HEK293 (cell line): Measurements from ENCODE around the gene SPATA21.
A peak's percentile ranks its signal among the peaks of the same experiment; 100 is the strongest.
"Not testable (repeated sequence)": the region's sequence is repeated elsewhere in the genome, so short reads cannot be mapped to it uniquely, and the experiment has no call there.

ENCODE experiments used
- CTCF ChIA-PET: fragments of 350-600 bp; formaldehyde crosslinking; extraction: SDS; loops from one replicate; lab custom pipeline; 2021; ENCODE audit warnings: antibody characterized with exemption; lab: Yijun Ruan, JAX
- POLR2A ChIA-PET: fragments of 300-600 bp; formaldehyde crosslinking; extraction: SDS; loops from one replicate; lab custom pipeline; 2020; ENCODE audit warnings: antibody characterized with exemption, inconsistent platforms; lab: Yijun Ruan, JAX
- H3K27ac ChIP-seq: fragments of 200-500 bp; sonication (Bioruptor generic); 2 replicates; pipeline ENCODE4 v1.5.1; 2014; ENCODE audit warnings: low read depth, low read length, control low read depth, inconsistent platforms; ENCODE audit errors: extremely low read depth
- H3K36me3 ChIP-seq, 2 experiments: fragments of 200-500 bp in 1 of 2; sonication (Bioruptor generic) in 1 of 2; 1 replicate in 1 of 2; 2 replicates in 1 of 2; pipeline ENCODE4 v1.5.1; 2014 to 2017; ENCODE audit warnings: inconsistent platforms in 2 of 2, low read length in 2 of 2; ENCODE audit not compliant: control insufficient read depth in 2 of 2, insufficient read depth in 1 of 2
- H3K4me1 ChIP-seq: fragments of 200-500 bp; sonication (Bioruptor generic); 2 replicates; pipeline ENCODE4 v1.5.1; 2014; ENCODE audit warnings: mild to moderate bottlenecking, low read length, inconsistent platforms; ENCODE audit not compliant: control insufficient read depth, insufficient read depth
- H3K4me3 ChIP-seq: 2 replicates; pipeline ENCODE4 v1.5.1; 2011; ENCODE audit warnings: low read depth, mild to moderate bottlenecking, control low read depth, low read length, moderate library complexity
- H3K9me3 ChIP-seq: fragments of 200-500 bp; sonication (Bioruptor generic); 2 replicates; pipeline ENCODE4 v1.5.1; 2014; ENCODE audit warnings: low read depth, low read length, inconsistent platforms; ENCODE audit not compliant: control insufficient read depth, insufficient read depth
- BCL11A ChIP-seq: fragments of 450-650 bp; formaldehyde crosslinking; IDR thresholded peaks from 2 replicates; pipeline ENCODE4 v1.5.1; 2016; ENCODE audit warnings: low read depth, missing biosample characterization, missing genetic modification characterization
- BCL11B ChIP-seq: fragments of 450-650 bp; formaldehyde crosslinking; IDR thresholded peaks from 2 replicates; pipeline ENCODE4 v1.5.1; 2016; ENCODE audit warnings: low read depth, missing biosample characterization, missing genetic modification characterization
- TCF7L2 ChIP-seq: IDR thresholded peaks from 2 replicates; pipeline ENCODE4 v1.6.1; 2011; ENCODE audit warnings: low read depth, mild to moderate bottlenecking, inconsistent platforms, low read length, moderate library complexity, borderline replicate concordance
- ZNF114 ChIP-seq: fragments of 450-650 bp; formaldehyde crosslinking; IDR thresholded peaks from 2 replicates; pipeline ENCODE4 v1.5.0; 2017; ENCODE audit warnings: missing biosample characterization, missing genetic modification characterization
- ZNF184 ChIP-seq: fragments of 450-650 bp; IDR thresholded peaks from 2 replicates; pipeline ENCODE4 v1.5.1; 2018; ENCODE audit warnings: missing biosample characterization, mild to moderate bottlenecking, missing genetic modification characterization
- ZNF239 ChIP-seq: fragments of 450-650 bp; formaldehyde crosslinking; IDR thresholded peaks from 2 replicates; pipeline ENCODE4 v1.5.1; 2016; ENCODE audit warnings: missing biosample characterization, missing genetic modification characterization
- ZNF274 ChIP-seq, 2 experiments: fragments of 200-500 bp in 1 of 2; fragments of 450-650 bp in 1 of 2; sonication (Bioruptor generic) in 1 of 2; formaldehyde crosslinking in 1 of 2; IDR thresholded peaks; 2 replicates each; pipeline versions ENCODE4 v1.5.1 to v1.6.1; 2014 to 2016; ENCODE audit warnings: borderline replicate concordance in 1 of 2, inconsistent platforms in 1 of 2, low read length in 1 of 2, missing biosample characterization in 1 of 2, missing genetic modification characterization in 1 of 2
- ZNF311 ChIP-seq: fragments of 450-650 bp; formaldehyde crosslinking; IDR thresholded peaks from 2 replicates; pipeline ENCODE4 v1.5.1; 2017; ENCODE audit warnings: missing biosample characterization, missing genetic modification characterization, borderline replicate concordance
- ZNF335 ChIP-seq: fragments of 450-650 bp; formaldehyde crosslinking; conservative IDR thresholded peaks from 2 replicates; pipeline ENCODE4 v1.5.1; 2016; ENCODE audit warnings: missing biosample characterization, missing genetic modification characterization
- ZNF518A ChIP-seq: fragments of 450-650 bp; formaldehyde crosslinking; conservative IDR thresholded peaks from 2 replicates; pipeline ENCODE4 v1.5.1; 2016; ENCODE audit warnings: low read depth, missing biosample characterization, missing genetic modification characterization
- ZNF530 ChIP-seq: fragments of 450-650 bp; formaldehyde crosslinking; IDR thresholded peaks from 2 replicates; pipeline ENCODE4 v1.5.1; 2016; ENCODE audit warnings: low read depth, missing biosample characterization, missing genetic modification characterization
- ZNF626 ChIP-seq: fragments of 450-650 bp; sonication (Bioruptor Pico); formaldehyde crosslinking; IDR thresholded peaks from 2 replicates; pipeline ENCODE4 v1.5.1; 2018; ENCODE audit warnings: missing biosample characterization, missing genetic modification characterization, inconsistent platforms
- ZNF776 ChIP-seq: fragments of 450-650 bp; formaldehyde crosslinking; IDR thresholded peaks from 2 replicates; pipeline ENCODE4 v1.5.0; 2017; ENCODE audit warnings: missing biosample characterization, missing genetic modification characterization, borderline replicate concordance
- TF ChIP-seq, protein P1 (sequence below): fragments of 450-650 bp; formaldehyde crosslinking; IDR thresholded peaks from 2 replicates; pipeline ENCODE4 v1.5.1; 2016; ENCODE audit warnings: missing biosample characterization, missing genetic modification characterization
- TF ChIP-seq, protein P2 (sequence below): fragments of 450-650 bp; formaldehyde crosslinking; IDR thresholded peaks from 2 replicates; pipeline ENCODE4 v1.5.1; 2016; ENCODE audit warnings: missing biosample characterization, missing genetic modification characterization
- TF ChIP-seq, protein P3 (sequence below): fragments of 450-650 bp; formaldehyde crosslinking; IDR thresholded peaks from 2 replicates; pipeline ENCODE4 v1.5.1; 2016; ENCODE audit warnings: missing biosample characterization, missing genetic modification characterization

Gene SPATA21

GRCh38 chr1:16366722-16367257 lies 70.4 kb downstream of the SPATA21 start, which contains the start of gene SZRD1 (continued):
- TF ChIP-seq, protein P1, sequence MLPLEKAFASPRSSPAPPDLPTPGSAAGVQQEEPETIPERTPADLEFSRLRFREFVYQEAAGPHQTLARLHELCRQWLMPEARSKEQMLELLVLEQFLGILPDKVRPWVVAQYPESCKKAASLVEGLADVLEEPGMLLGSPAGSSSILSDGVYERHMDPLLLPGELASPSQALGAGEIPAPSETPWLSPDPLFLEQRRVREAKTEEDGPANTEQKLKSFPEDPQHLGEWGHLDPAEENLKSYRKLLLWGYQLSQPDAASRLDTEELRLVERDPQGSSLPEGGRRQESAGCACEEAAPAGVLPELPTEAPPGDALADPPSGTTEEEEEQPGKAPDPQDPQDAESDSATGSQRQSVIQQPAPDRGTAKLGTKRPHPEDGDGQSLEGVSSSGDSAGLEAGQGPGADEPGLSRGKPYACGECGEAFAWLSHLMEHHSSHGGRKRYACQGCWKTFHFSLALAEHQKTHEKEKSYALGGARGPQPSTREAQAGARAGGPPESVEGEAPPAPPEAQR, result no peak
- no peak for TF ChIP-seq ZNF626 (tag by site-specific recombination)
- TF ChIP-seq, protein P2, sequence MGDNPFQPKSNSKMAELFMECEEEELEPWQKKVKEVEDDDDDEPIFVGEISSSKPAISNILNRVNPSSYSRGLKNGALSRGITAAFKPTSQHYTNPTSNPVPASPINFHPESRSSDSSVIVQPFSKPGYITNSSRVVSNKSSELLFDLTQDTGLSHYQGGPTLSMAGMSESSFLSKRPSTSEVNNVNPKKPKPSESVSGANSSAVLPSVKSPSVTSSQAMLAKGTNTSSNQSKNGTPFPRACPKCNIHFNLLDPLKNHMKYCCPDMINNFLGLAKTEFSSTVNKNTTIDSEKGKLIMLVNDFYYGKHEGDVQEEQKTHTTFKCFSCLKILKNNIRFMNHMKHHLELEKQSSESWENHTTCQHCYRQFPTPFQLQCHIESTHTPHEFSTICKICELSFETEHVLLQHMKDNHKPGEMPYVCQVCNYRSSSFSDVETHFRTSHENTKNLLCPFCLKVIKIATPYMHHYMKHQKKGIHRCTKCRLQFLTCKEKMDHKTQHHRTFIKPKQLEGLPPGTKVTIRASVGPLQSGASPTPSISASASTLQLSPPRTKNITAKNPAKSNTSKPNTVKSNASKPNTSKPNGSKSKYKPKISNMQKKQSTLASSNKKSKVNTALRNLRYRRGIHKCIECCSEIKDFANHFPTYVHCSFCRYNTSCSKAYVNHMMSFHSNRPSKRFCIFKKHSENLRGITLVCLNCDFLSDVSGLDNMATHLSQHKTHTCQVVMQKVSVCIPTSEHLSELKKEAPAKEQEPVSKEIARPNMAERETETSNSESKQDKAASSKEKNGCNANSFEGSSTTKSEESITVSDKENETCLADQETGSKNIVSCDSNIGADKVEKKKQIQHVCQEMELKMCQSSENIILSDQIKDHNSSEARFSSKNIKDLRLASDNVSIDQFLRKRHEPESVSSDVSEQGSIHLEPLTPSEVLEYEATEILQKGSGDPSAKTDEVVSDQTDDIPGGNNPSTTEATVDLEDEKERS, result no peak
- TF ChIP-seq ZNF184 (tag by site-specific recombination), result no peak
- no peak for TF ChIP-seq ZNF530
- TF ChIP-seq TCF7L2, result peak; percentile 15; the same call in 1 of the 2 replicates
- TF ChIP-seq ZNF518A, result peak; percentile 98
- no peak for TF ChIP-seq ZNF274 (IDR thresholded peaks at IDR 0.05; ENCODE audit: low read length)
- no peak for TF ChIP-seq ZNF274 (tag by site-specific recombination; IDR thresholded peaks at IDR 0.05; ENCODE audit: borderline replicate concordance)
- no peak for TF ChIP-seq BCL11B
- no peak for TF ChIP-seq BCL11A (tag by site-specific recombination)
- TF ChIP-seq ZNF239, result no peak
- no peak for TF ChIP-seq ZNF114 (tag by site-specific recombination)
- TF ChIP-seq ZNF776, result no peak
- no peak for TF ChIP-seq ZNF335 (tag by site-specific recombination)
- TF ChIP-seq, protein P3, sequence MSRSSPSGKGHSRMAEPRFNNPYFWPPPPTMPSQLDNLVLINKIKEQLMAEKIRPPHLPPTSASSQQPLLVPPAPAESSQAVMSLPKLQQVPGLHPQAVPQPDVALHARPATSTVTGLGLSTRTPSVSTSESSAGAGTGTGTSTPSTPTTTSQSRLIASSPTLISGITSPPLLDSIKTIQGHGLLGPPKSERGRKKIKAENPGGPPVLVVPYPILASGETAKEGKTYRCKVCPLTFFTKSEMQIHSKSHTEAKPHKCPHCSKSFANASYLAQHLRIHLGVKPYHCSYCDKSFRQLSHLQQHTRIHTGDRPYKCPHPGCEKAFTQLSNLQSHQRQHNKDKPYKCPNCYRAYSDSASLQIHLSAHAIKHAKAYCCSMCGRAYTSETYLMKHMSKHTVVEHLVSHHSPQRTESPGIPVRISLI (tag by site-specific recombination), result peak; percentile 72; the same call in 1 of the 2 replicates
- TF ChIP-seq ZNF311, result no peak

- POLR2A ChIA-PET, result interaction anchor here (0.7 kb wide), 1 partner anchor 1565 kb away, joined by 5 read pairs; no protein-coding TSS in a partner anchor
- not testable (repeated sequence) for H3K4me3 ChIP-seq, H3K9me3 ChIP-seq, H3K4me1 ChIP-seq, H3K27ac ChIP-seq, H3K36me3 ChIP-seq
- CTCF ChIA-PET, result interaction anchor here (0.5 to 5.3 kb wide), 6 partner anchors 12 to 286 kb away, joined by 3 to 38 read pairs (median 6); no protein-coding TSS in a partner anchor
These were observed 72.1 kb downstream of the SPATA21 start for GRCh38 chr1:16365146-16365498.
